NCI-H2029 (cell line): Measurements from ENCODE around the gene ERC1.
"Not testable (repeated sequence)": the region's sequence is repeated elsewhere in the genome, so short reads cannot be mapped to it uniquely, and the experiment has no call there.

Source experiments
- DNase-seq: peaks from one replicate; lab custom pipeline; 2025; lab: John Stamatoyannopoulos, UW

The ERC1 gene

DNA sequence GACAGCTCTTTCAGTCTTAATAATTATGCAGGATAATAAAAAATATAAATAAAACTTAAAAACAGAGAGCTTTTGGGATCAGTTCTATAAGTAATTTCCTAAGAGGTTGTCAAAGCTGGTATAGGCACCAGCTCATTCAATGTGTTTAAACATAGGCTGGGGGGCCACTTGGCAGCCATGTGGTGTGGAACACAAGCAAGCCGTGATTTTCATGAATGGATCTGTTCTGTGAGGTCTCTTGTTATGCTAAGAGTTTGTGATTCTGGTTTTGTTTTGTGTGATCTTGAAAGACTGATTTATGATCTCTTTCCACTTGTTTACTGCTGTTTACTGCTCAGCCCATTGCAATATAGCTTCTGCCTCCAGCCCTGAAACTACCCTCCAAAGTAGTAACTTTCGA is 362.4 kb downstream of the ERC1 start:
- DNase-seq: no peak

DNA sequence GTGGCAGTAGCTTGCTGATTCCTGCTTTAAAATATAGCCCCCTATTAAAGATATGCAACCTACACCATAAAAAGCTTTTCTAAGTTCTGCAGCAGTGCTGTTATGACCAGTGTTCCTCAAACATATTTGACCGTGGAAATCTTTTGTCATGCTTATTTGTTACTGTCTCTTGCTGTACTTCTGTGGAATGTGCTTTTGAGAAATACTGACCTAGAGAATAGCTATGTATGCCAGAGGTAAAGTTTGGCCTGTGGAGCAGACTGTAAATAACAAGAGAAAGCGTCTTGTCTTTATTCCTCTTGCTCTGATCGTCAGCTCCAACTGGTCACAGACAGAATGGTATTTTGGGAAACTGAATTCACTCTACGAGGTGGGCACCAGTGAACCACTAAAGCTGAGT is 364.4 kb downstream of the ERC1 start:
- no peak for DNase-seq

DNA sequence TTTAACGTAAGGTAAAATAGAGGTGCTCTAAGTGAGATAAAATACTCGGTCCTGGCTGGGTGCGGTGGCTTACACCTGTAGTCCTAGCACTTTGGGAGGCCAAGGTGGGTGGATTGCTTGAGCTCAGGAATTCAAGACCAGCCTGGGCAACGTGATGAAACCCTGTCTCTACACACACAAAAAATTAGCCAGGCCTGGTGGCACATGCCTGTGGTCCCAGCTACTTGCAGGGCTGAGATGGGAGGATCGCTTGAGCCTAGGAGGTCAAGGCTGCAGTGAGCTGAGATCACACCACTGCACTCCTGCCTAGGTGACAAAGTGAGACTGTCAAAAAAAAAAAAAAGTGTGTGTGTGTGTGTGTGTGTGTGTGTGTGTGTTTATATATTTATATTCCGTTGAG is 364.8 kb downstream of the ERC1 start:
- DNase-seq: not testable (repeated sequence)

DNA sequence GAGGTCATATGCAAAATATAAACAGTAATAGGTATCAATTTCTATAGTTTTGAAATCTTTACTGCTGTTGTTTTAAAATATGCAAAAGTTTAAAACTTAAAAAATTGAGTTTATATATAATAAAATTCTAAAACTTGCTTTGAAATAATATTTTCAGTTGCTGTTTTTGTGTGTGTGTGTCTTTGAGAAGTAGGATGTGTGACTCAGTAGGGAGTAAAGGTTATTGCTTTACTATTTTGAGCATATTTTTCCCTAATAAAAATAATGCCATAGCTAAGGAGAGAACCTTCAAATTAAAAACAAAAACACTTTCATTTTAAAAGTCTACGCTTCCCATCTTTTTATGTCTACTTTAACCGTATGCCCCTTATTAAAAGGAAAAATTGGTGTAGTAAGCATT is 365.3 kb downstream of the ERC1 start:
- no peak for DNase-seq

DNA sequence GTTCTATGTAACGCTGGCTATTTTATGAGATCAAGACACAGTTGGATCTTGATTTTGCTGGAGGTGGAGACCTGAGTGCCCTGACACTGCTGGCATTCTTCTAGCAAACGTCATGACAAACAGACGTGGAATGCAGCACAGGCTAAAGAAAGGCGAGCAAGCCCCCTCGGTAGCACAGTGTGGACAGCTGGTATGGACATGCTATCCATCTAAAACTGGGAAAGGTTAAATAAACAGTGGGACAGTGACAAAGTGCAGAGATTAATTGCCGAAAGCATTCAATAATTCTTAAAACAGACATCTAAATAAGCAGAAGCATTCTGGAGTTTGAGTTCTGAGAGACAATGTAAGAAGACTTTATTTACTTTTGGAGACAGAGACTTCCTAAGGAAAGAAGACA is 366.1 kb downstream of the ERC1 start:
- DNase-seq: no peak

DNA sequence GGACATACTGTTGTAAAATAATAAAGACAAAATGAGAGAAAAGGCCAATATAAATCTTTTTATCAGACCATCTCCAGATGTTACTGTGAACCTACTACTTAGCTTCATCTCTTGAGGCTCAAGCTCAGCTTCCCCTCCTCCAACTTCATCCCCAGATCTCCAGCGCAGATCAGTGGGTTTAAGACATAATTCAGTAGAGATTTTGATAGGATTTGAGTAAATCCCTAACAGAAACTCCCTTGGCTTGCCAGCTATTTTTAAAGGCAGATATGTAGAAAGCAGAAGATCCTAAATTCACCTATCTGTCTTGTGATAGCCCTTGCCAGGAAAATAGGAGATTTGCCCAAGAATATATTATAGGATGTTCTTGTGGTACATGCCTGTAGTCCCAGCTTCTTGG is 366.7 kb downstream of the ERC1 start:
- DNase-seq: no peak

DNA sequence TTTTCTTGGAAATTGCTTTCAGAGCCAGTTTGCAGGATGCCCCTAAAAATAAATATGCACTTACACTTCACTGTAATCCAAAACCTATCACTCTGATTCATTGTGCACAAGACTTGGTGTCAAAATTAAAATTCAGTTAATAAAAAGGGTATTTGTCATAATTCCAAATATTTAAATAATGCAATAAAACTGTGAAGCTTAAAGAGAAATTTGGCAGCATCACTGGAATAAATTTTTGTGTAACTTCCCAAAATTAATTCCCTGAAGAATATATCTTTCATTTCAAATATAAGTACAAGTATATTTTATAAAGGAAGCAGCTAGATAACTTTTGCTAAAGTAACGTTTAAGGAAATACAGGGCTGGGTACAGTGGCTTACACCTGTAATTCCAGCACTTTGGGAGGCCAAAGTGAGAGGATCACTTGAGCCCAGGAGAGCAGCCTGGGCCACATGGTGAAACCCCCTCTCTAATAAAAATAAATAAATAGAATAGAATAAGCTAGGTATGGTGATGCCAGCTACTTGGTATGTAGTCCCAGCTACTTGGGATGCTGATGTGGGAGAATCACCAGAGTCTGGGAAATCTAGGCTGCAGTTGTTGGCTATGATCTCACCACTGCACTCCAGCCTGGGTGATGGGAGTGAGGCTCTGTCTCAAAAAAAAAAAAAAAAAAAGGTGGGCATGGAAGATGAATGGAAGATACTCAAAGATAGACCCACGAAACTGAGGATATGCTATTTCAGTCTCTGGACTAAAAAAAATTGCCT is 369.6 kb downstream of the ERC1 start:
- DNase-seq: no peak

DNA sequence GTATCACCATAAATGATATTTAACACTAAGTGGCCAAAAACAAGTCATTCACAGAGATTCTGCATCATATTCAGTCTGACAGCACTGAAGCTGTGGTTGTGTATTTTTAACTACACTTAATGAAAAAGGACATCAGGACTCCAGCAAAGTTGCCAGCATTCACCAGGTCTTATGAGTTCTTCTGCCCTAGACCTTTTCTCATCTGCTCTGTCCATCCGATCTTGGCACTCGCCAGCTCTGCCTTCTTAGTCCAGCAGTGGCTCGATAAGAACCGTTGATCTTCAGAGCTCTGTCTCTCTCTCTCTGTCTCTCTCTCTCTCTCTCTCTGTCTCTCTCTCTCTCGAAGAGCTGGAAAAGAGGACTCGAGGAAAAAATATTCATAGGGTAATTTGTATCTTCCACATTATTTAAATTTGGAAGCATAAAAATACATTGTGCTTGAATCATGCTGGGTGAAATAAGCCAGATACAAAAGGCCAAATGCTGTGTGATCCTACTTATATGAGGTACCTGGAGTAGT is 371.2 kb downstream of the ERC1 start:
- no peak for DNase-seq

DNA sequence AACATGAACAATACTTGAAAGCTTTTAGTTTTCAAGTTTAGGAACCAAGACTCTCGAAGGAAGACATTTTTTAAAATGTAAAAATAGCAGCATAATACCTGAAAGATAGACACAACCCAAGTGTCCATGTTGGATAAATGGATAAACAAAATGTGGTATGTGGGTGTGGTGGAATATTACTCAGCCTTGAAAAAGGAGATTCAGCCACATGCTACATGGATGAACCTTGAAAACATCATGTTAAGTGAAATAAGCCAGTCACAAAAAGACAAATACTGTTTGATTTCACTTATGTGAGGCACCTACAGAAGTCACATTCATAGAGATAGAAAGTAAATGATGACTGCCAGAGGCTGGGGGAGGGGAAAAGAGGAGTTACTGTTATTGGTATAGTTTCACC is 374.7 kb downstream of the ERC1 start:
- no peak for DNase-seq

DNA sequence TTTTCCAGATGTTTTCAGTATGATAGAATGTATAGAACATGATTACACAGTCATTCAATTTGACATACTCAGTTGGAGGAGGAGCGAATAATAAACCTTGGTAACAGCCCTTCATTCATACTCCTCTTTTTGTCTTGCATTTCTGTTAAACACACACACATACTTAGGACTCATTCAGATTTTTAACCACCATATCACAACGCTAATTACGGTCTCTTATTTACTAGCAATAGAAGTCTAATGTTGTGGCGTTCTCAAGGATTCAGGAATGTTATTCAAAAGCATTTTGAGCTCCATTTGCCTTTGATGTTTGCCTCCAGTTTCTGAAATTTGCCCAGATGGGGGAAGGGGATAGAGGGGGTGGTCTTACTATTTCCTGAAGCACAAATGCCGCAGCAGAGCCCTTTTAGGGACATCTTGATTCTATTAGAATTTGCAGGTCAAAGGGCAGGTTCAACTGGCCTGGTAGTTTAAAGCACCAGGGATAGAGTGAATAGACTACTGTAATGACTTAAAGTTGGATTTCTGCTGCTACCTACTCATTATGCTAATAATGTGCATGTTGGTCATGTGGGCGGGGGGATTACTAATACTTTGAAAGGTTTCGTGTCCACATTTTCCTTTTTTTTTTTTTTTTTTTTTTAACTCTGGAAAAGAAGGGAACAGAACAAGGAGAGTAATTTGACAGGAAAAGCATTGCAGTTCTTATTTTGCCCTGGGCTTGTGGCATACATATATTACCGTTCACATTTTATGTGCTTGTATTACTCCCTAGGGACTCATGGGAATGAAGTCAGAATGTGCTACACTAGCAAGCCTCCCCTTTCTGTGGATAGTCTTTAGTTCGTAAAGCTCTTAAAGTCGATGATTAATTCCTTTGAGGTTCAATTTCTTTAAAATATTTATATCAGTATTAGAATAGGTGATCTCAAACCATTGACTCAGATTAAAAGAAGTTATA is 376.6 kb downstream of the ERC1 start:
- no peak for DNase-seq

DNA sequence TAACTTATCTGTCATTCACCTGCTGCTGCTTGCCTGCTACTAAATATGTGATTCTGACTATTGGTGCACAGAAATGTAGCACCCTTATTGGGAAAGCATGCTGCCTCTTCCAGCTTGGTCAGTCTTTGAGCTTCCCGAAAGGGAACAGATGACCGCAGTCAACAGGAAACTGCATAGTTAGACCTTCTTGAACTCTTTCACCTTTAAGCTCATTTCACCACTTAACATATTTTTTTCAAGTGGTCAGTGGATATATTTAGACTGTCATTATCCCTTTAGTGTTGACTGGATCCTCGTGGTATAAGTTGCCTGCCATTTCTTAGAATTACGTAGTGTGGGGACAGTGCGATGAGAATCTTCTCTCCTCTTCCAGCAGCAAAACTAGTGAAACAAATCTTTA is 378.4 kb downstream of the ERC1 start:
- no peak for DNase-seq

DNA sequence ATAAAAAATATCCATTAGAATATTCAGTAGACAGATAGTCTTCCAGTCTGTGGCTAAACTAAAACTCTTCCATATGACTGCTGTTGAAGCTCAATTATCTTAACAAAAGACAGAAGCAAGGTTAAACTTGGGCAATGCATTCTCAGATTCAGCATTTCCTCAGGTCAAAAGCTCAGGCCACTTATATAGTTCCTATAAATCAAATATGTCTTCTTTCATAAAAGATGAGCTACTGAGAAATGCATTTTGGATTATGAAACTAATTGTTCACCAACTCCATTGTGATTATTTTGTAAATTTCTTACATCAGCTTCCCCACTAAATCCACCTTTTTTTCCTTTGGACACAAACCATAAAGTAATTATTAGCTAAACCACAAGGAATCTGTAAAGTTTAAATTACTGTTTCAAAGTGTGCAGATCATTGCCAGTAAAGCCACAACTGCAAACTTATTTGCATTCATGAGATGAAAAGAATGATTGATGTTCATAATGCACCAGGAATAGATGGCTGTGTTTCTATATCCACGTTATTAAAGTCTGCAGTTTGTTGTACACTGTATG is 379.0 kb downstream of the ERC1 start:
- no peak for DNase-seq

DNA sequence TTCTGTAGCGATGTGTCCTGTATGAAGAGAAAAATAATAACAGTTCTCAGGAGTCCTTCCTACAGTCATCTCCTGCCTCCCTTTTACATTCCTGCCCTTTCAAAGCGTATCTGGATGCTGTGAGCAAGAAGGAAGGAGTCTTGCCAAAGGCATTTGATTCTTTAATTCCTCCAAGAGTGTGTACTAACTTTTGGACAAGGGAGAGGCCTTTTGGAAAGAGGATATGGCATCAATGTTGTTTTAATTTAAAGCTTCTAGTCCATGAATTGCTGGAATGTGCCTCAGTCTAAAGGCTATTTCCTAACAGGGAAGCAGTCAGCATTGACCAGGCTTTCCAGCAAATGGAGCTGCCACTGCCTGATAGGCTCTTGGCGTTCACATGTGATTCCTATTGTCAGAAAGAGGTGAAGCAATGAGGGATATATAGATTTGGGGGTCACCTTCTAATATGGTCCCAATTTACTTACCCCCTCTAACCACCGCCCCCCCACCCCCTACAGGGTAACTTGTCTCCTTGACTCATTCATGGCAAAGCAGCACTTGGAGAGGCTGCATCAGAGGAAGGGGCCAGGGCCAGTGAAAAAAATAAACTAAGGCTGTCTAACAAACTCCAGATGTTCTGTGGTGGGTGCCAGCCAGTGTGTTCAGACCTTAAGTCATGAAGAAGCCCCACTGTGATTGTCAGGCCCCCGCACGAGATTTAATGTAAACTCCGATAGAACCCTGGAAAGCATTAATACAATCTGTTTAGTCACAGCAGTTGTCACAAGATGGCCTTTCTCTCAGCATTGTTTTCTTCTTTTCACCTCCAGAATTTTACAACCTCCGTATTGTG is 383.1 kb downstream of the ERC1 start:
- no peak for DNase-seq

DNA sequence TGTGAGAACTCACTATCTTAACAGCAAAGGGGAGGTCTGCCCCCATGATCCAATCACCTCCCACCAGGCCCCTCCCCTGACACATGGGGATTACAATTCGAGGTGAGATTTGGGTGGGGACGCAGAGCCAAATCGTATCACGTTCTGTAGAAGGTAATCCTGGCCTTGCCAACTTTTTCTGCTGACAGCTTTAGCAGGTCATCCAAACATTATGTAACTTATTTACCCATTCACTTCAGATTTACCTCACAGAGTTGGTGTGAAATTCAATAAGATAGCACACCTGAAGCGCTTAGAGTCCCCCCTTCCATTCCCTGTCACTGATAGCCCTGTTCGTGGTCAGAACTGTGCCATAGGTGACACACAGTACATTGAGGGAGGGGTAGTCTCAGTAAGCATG is 384.3 kb downstream of the ERC1 start:
- no peak for DNase-seq

DNA sequence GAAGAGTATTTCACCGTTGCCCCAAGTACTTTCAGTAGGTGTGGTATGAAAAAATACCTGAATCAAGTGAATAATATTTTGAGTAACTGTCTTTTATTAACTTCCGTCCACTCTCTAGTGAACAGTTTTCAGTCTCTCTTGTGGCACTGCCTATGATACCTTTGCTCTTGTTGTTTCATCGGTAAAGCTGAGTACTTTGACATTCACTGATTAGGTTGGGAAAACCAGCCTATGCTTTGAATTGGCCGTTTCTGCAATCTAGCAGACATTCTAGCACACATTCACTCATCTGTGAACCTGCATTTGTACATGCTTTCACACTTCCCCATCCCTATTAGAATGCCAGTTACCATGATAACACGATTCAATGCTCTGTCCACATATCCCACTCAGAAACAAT is 386.1 kb downstream of the ERC1 start:
- no peak for DNase-seq

DNA sequence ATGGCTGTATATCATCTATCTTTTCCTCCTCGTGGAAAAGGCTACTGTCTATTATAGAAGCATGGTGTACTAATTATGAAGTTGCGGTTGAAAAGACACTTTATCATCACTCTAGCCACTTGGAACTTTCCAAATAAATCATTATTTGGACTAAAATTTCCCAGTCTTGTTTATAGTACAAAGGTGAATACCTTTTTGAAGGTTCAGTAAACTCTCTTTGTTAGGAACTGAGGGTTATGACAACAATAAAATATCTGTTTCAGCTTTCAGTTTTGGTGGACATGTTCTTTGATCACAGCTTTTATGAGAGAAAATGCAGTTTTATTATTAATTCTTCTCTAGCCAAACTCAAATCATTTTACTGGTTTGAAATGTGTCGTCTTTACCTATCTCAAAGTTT is 386.7 kb downstream of the ERC1 start:
- no peak for DNase-seq

DNA sequence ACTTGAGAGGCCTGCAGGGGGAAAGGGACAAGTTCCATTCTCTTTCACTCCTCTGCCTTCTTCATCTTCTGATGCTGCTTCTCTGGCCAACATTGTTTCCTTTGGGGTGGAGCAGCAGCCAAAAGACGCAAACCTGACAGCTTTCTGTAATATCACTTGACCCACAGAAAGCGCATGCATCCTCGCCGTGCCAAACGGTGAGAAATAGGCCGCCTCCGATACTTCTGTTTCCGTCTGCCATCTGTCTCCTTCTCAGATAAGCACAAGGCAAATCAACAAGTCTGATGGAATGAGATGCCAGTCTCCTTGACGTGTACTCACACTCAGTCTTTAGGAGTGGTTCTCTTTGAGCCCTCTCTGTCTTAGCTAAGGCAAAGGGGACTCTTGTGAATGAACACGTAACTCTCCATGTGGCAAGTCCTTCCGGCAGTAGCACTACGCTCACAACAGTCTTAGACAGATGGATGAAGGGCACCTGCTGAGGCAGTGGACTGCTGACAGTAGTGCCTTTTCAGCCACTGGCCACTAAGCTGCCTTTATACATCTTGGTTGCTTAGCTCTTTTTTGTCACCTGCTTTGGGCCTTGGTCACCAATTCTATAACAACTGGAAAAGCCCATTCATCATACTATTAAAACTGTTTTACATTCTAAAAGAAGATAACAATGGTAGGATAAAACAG is 389.3 kb downstream of the ERC1 start:
- DNase-seq: no peak

DNA sequence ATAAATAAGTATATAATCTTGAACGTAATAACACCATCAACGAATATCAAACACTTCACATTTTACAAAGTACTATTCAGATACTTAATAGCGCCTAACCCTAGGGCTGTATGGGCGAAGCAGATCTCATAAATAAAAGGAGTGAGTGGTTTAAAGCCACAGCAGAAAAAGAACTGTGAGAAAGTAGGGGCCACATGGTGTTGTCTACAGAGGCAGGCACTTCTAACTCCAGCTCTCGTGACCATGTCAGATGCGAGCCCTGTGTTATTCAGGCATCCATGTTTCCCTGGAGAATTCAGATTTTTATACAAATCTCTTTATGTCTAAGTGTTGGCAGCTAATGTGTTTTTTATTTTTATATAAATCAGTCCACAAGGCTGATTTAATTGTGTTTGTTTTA is 391.1 kb downstream of the ERC1 start:
- DNase-seq: no peak

DNA sequence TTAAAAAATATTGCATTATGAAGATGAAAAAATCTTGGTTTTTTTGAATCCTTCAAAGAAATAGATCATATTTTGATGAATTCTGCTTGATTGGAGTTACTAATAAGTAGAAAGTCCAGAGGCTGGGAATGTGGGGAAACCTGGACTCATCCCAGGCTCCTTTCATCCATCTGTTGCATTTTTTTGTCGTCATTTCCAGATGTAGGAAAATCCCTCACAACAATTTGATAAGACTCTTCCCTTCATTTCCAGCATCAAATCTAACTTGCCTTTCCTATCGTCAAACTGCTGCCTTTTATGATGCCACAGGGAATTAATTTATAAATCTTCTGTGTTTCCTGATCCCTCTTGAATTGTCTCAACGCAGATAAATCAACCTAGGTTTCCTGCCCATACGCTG is 391.8 kb downstream of the ERC1 start:
- DNase-seq: no peak

DNA sequence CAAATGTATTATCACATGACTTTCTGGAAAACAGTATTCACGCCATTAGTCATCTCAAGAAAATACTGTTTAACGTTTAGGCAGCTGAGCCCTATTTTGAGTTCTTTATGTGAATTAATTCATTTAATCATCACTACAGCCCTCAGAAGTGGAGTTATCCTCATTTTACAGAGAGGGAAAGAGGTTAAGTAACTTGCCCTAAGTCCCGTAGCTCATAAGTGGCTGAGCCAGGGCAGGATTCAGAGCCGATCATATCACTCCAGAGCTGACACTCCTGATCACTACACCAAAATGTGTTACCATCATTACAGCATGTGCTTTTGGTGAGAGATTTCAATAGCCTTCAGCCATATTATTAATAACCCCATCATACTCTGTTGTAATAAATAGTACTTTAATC is 392.7 kb downstream of the ERC1 start:
- no peak for DNase-seq

DNA sequence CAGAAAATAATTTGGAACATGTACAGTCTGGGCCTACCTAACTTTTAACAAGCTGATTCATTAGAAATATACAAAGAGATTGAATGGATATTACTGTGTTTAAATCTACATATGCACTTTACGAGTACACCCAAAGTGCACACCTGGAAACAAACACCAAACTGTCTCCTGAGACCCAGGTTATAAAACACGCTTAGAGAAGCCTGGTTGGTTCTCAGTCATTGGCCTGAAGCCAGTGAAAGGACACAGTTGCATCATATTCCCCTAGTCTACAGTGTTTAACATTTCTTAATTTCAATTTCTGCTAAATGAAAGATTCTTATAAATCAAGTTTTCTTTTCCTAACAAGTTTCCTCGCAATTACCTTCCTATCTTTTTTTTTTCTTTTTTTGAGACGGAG is 393.9 kb downstream of the ERC1 start:
- DNase-seq: no peak
